ENCODE measurements around the gene OSCAR. TPM values are rescaled to one million over a fixed set of nuclear protein-coding genes. Genes with fewer than 3 reads are reported as not detected.
A peak's percentile ranks its signal among the peaks of the same experiment; 100 is the strongest.

OSCAR gene
- total and polyA plus RNA-seq, 2 of the 13 experiments (the other 11 are each of a cell fraction or from before 2014, with no cell fraction given) = 1.9 TPM; not detected in 1

DNA sequence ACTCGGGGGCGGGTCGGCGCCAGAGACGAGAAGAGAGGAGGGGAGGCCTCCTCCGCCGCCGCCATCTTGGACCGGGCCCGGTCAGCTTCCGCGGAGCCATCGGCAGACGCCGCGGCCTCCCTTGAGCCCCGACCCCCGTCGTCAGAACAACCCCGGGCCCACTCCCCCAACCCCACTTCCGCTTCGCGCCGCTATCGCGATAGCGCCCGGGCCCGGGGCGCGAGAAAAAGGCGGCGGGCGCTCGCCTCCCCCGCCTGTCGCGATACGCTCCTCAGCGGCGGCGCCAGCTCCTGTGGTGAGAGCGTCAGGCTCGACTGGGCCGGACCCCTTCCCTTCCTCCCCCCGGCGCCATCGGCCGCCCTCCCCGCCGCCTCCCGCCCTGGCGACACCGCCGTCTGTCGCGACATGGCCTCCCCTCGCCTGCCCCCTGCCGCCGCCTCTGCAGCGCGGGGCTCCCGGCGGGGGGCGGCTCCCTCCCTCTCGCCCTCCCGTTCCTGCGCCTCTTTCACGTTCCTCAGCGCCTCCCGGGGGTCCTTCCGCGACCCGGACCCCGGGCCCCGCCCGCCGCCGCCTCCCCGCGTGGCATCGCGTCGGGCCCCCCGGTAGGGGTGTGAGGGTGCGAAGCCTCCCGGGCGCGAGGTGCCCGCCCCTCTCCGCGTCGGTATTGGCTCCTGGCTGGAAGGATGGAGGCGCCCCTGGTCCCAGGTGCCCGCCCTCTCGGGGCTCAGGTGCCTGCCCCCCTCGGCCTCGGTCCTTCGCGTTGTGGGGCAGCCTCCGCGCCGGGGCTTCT is 37.3 kb upstream of the OSCAR start, which contains the start of gene CNOT3 (continued):
- TF ChIP-seq ZNF101 (CRISPR knock-in tag; IDR thresholded peaks at IDR 0.05; ENCODE audit: borderline replicate concordance, low read depth) = 0 out of 2 replicates have a peak, but pooled peaks have one; percentile 55
- TF ChIP-seq BRD4 (CRISPR knock-in tag; IDR thresholded peaks at IDR 0.05) = peak; percentile 80; the same call in 1 of the 2 replicates
- no peak for TF ChIP-seq NFE2L1 (CRISPR knock-in tag; IDR thresholded peaks at IDR 0.05; ENCODE audit: borderline replicate concordance)
- TF ChIP-seq, protein P1, sequence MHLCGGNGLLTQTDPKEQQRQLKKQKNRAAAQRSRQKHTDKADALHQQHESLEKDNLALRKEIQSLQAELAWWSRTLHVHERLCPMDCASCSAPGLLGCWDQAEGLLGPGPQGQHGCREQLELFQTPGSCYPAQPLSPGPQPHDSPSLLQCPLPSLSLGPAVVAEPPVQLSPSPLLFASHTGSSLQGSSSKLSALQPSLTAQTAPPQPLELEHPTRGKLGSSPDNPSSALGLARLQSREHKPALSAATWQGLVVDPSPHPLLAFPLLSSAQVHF (CRISPR knock-in tag; IDR thresholded peaks at IDR 0.05) = 0 out of 2 replicates have a peak, but pooled peaks have one; percentile 55
- TF ChIP-seq PHF21A (CRISPR knock-in tag; IDR thresholded peaks at IDR 0.05) = no peak
- TF ChIP-seq YY1 (IDR thresholded peaks at IDR 0.05; ENCODE audit: insufficient read depth, insufficient replicate concordance, low read depth, low read length) = peak; percentile 97
- TF ChIP-seq, protein P2, sequence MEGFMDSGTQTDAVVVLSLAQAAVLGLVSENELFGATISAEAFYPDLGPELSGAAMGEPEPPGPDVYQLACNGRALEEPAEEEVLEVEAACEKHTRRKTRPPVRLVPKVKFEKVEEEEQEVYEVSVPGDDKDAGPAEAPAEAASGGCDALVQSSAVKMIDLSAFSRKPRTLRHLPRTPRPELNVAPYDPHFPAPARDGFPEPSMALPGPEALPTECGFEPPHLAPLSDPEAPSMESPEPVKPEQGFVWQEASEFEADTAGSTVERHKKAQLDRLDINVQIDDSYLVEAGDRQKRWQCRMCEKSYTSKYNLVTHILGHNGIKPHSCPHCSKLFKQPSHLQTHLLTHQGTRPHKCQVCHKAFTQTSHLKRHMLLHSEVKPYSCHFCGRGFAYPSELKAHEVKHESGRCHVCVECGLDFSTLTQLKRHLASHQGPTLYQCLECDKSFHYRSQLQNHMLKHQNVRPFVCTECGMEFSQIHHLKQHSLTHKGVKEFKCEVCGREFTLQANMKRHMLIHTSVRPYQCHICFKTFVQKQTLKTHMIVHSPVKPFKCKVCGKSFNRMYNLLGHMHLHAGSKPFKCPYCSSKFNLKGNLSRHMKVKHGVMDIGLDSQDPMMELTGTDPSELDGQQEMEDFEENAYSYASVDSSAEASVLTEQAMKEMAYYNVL (CRISPR knock-in tag; IDR thresholded peaks at IDR 0.05; ENCODE audit: borderline replicate concordance) = 0 out of 2 replicates have a peak, but pooled peaks have one; percentile 17
- no peak for TF ChIP-seq ZNF317 (CRISPR knock-in tag; IDR thresholded peaks at IDR 0.05)
- peak; percentile 83 for TF ChIP-seq PHF8 (CRISPR knock-in tag; IDR thresholded peaks at IDR 0.05)
- peak; percentile 85 for TF ChIP-seq ZFY (CRISPR knock-in tag; IDR thresholded peaks at IDR 0.05)
- TF ChIP-seq JUN (CRISPR knock-in tag; IDR thresholded peaks at IDR 0.05) = no peak
- peak; percentile 69; the same call in 1 of the 2 replicates for TF ChIP-seq ARHGAP35 (CRISPR knock-in tag; IDR thresholded peaks at IDR 0.05; ENCODE audit: borderline replicate concordance)
- TF ChIP-seq, protein P3, sequence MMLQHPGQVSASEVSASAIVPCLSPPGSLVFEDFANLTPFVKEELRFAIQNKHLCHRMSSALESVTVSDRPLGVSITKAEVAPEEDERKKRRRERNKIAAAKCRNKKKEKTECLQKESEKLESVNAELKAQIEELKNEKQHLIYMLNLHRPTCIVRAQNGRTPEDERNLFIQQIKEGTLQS (CRISPR knock-in tag; IDR thresholded peaks at IDR 0.05) = no peak
- TF ChIP-seq TBX2 (CRISPR knock-in tag; IDR thresholded peaks at IDR 0.05; ENCODE audit: borderline replicate concordance) = peak; percentile 42; the same call in 1 of the 2 replicates
- TF ChIP-seq, protein P4, sequence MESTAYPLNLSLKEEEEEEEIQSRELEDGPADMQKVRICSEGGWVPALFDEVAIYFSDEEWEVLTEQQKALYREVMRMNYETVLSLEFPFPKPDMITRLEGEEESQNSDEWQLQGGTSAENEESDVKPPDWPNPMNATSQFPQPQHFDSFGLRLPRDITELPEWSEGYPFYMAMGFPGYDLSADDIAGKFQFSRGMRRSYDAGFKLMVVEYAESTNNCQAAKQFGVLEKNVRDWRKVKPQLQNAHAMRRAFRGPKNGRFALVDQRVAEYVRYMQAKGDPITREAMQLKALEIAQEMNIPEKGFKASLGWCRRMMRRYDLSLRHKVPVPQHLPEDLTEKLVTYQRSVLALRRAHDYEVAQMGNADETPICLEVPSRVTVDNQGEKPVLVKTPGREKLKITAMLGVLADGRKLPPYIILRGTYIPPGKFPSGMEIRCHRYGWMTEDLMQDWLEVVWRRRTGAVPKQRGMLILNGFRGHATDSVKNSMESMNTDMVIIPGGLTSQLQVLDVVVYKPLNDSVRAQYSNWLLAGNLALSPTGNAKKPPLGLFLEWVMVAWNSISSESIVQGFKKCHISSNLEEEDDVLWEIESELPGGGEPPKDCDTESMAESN (CRISPR knock-in tag; conservative IDR thresholded peaks at IDR 0.05) = 0 out of 2 replicates have a peak, but pooled peaks have one; percentile 17
- peak; percentile 65 for TF ChIP-seq YEATS4 (CRISPR knock-in tag; IDR thresholded peaks at IDR 0.05; ENCODE audit: borderline replicate concordance)
- peak; percentile 44 for TF ChIP-seq SRSF1 (optimal IDR thresholded peaks at IDR 0.05; ENCODE audit: low read depth, low read length)
- no peak for TF ChIP-seq ZNF329 (CRISPR knock-in tag; IDR thresholded peaks at IDR 0.05; ENCODE audit: low read depth)
- TF ChIP-seq RELA (CRISPR knock-in tag; IDR thresholded peaks at IDR 0.05) = no peak
- TF ChIP-seq, protein P5, sequence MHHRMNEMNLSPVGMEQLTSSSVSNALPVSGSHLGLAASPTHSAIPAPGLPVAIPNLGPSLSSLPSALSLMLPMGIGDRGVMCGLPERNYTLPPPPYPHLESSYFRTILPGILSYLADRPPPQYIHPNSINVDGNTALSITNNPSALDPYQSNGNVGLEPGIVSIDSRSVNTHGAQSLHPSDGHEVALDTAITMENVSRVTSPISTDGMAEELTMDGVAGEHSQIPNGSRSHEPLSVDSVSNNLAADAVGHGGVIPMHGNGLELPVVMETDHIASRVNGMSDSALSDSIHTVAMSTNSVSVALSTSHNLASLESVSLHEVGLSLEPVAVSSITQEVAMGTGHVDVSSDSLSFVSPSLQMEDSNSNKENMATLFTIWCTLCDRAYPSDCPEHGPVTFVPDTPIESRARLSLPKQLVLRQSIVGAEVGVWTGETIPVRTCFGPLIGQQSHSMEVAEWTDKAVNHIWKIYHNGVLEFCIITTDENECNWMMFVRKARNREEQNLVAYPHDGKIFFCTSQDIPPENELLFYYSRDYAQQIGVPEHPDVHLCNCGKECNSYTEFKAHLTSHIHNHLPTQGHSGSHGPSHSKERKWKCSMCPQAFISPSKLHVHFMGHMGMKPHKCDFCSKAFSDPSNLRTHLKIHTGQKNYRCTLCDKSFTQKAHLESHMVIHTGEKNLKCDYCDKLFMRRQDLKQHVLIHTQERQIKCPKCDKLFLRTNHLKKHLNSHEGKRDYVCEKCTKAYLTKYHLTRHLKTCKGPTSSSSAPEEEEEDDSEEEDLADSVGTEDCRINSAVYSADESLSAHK (CRISPR knock-in tag; IDR thresholded peaks at IDR 0.05; ENCODE audit: borderline replicate concordance) = no peak
- TF ChIP-seq RBM39 (IDR thresholded peaks at IDR 0.05; ENCODE audit: low read depth, low read length, poor library complexity, severe bottlenecking) = peak; percentile 78
